IMR-90 (cell line): ENCODE measurements around the gene EML6. TPM values are rescaled to one million over a fixed set of nuclear protein-coding genes. Genes with fewer than 3 reads are reported as not detected.

Experiments used
- ATAC-seq: fragments of 200-7000 bp; cut with Tn5 transposase; 2 replicates; pipeline ENCODE4 v1.9.1; 2020; ENCODE audit warnings: low read depth, mild to moderate bottlenecking, moderate library complexity
- BruUV-seq: library from RNA; stranded (reverse); fragments of 400-500 nt; replicated peaks from 2 replicates; lab custom pipeline; 2021; lab: Mats Ljungman, UMichigan
- CTCF ChIA-PET: fragments of 300-600 bp; formaldehyde crosslinking; extraction: SDS; loops from one replicate; lab custom pipeline; 2021; ENCODE audit warnings: antibody characterized with exemption; lab: Yijun Ruan, JAX
- POLR2A ChIA-PET: fragments of 300-600 bp; sonication (Branson Sonifier 250); formaldehyde crosslinking; loops from one replicate; lab custom pipeline; 2022; ENCODE audit warnings: antibody characterized with exemption; ENCODE audit not compliant: unreplicated experiment; lab: Charles Lee
- DNase-seq: peaks from one replicate; pipeline ENCODE4 v3.0.0; 2013
- H2AFZ ChIP-seq: replicated peaks from 2 replicates; pipeline ENCODE3; 2013; ENCODE audit warnings: low read length, mild to moderate bottlenecking; ENCODE audit not compliant: poor library complexity
- H2AK5ac ChIP-seq: 2 replicates; pipeline ENCODE4 v1.6.1; 2013; ENCODE audit warnings: low read depth, low read length, inconsistent platforms
- H2AK9ac ChIP-seq: replicated peaks from 2 replicates; pipeline ENCODE3; 2013; ENCODE audit warnings: mild to moderate bottlenecking, low read depth, low read length, moderate library complexity; ENCODE audit not compliant: poor library complexity
- H2BK120ac ChIP-seq: 2 replicates; pipeline ENCODE4 v1.6.1; 2013; ENCODE audit warnings: low read depth, low read length, inconsistent platforms
- H2BK15ac ChIP-seq: 3 replicates; pipeline ENCODE4 v1.6.1; 2013; ENCODE audit warnings: low read depth, low read length, inconsistent platforms
- H2BK20ac ChIP-seq: 2 replicates; pipeline ENCODE4 v1.6.1; 2013; ENCODE audit warnings: low read depth, mild to moderate bottlenecking, inconsistent platforms, low read length, moderate library complexity
- H2BK5ac ChIP-seq: 2 replicates; pipeline ENCODE4 v1.6.1; 2013; ENCODE audit warnings: mild to moderate bottlenecking, low read depth, low read length, inconsistent platforms; ENCODE audit not compliant: poor library complexity, severe bottlenecking
- H3K14ac ChIP-seq: replicated peaks from 2 replicates; pipeline ENCODE4 v1.6.1; 2013; ENCODE audit warnings: low read depth, low read length, inconsistent platforms
- H3K18ac ChIP-seq: 2 replicates; pipeline ENCODE4 v1.6.1; 2013; ENCODE audit warnings: low read depth, low read length, control low read depth
- H3K23ac ChIP-seq: 2 replicates; pipeline ENCODE4 v1.6.1; 2013; ENCODE audit warnings: low read depth, low read length, inconsistent platforms
- H3K27ac ChIP-seq: 2 replicates; pipeline ENCODE4 v1.5.1; 2013; ENCODE audit warnings: mild to moderate bottlenecking, control low read depth, low read length; ENCODE audit not compliant: insufficient read depth
- H3K27me3 ChIP-seq: 2 replicates; pipeline ENCODE4 v1.6.1; 2013; ENCODE audit warnings: low read length; ENCODE audit not compliant: control insufficient read depth, insufficient read depth
- H3K36me3 ChIP-seq: 2 replicates; pipeline ENCODE4 v1.6.1; 2013; ENCODE audit warnings: low read length, mixed read lengths; ENCODE audit not compliant: control insufficient read depth, insufficient read depth
- H3K4ac ChIP-seq: 2 replicates; pipeline ENCODE4 v1.6.1; 2013; ENCODE audit warnings: low read depth, low read length, inconsistent platforms
- H3K4me1 ChIP-seq: 2 replicates; pipeline ENCODE4 v1.6.1; 2013; ENCODE audit warnings: low read length, mixed read lengths; ENCODE audit not compliant: control insufficient read depth, insufficient read depth
- H3K4me2 ChIP-seq: 2 replicates; pipeline ENCODE4 v1.6.1; 2013; ENCODE audit warnings: low read depth, mild to moderate bottlenecking, control low read depth, low read length, moderate library complexity
- H3K4me3 ChIP-seq: 2 replicates; pipeline ENCODE4 v1.5.1; 2013; ENCODE audit warnings: low read depth, mild to moderate bottlenecking, control low read depth, low read length, moderate library complexity; ENCODE audit not compliant: insufficient read depth
- H3K56ac ChIP-seq: 2 replicates; pipeline ENCODE4 v1.6.1; 2013; ENCODE audit warnings: low read length, inconsistent platforms; ENCODE audit not compliant: insufficient read depth; ENCODE audit errors: extremely low read depth
- H3K79me1 ChIP-seq, 2 experiments: 2 replicates each; pipeline ENCODE4 v1.6.1; 2013; ENCODE audit warnings: low read length in 2 of 2, inconsistent platforms in 1 of 2, low read depth in 1 of 2
- H3K9ac ChIP-seq: 2 replicates; pipeline ENCODE4 v1.6.1; 2013; ENCODE audit warnings: low read depth, low read length, control low read depth
- H3K9me1 ChIP-seq: 2 replicates; pipeline ENCODE4 v1.6.1; 2013; ENCODE audit warnings: low read length, inconsistent platforms; ENCODE audit not compliant: insufficient read depth
- H3K9me3 ChIP-seq: 2 replicates; pipeline ENCODE4 v1.6.1; 2013; ENCODE audit warnings: low read length; ENCODE audit not compliant: control insufficient read depth, insufficient read depth
- H4K20me1 ChIP-seq: 2 replicates; pipeline ENCODE4 v1.6.1; 2013; ENCODE audit warnings: low read length, inconsistent platforms; ENCODE audit not compliant: insufficient read depth
- H4K5ac ChIP-seq: 2 replicates; pipeline ENCODE4 v1.6.1; 2013; ENCODE audit warnings: mild to moderate bottlenecking, low read depth, low read length, control low read depth
- H4K8ac ChIP-seq, 2 experiments: 2 replicates each; pipeline ENCODE4 v1.6.1; 2013; ENCODE audit warnings: low read depth in 2 of 2, low read length in 2 of 2, control low read depth in 1 of 2, inconsistent platforms in 1 of 2
- H4K91ac ChIP-seq: 2 replicates; pipeline ENCODE4 v1.6.1; 2013; ENCODE audit warnings: low read depth, low read length, inconsistent platforms; ENCODE audit not compliant: insufficient read depth
- BHLHE40 ChIP-seq: fragments of 150-350 bp; IDR thresholded peaks from 2 replicates; pipeline ENCODE4 v1.6.1; 2016; ENCODE audit warnings: mild to moderate bottlenecking, low read depth, low read length
- CHD1 ChIP-seq: IDR thresholded peaks from 2 replicates; pipeline ENCODE4 v1.6.1; 2012; ENCODE audit warnings: low read depth, low read length, improper control_type of control experiment
- FOS ChIP-seq: fragments of 150-350 bp; IDR thresholded peaks from 2 replicates; pipeline ENCODE4 v1.6.1; 2016; ENCODE audit warnings: low read depth, low read length
- POLR2A ChIP-seq: IDR thresholded peaks from 2 replicates; pipeline ENCODE4 v1.6.1; 2012; ENCODE audit warnings: mild to moderate bottlenecking, low read depth, low read length
- RAD21 ChIP-seq: IDR thresholded peaks from 2 replicates; pipeline ENCODE4 v1.6.1; 2012; ENCODE audit warnings: low read length, improper control_type of control experiment
- RCOR1 ChIP-seq: IDR thresholded peaks from 2 replicates; pipeline ENCODE4 v1.6.1; 2012; ENCODE audit warnings: mild to moderate bottlenecking, low read length, improper control_type of control experiment; ENCODE audit not compliant: insufficient replicate concordance
- SMC3 ChIP-seq: fragments of 150-350 bp; IDR thresholded peaks from 2 replicates; pipeline ENCODE4 v1.6.1; 2016; ENCODE audit warnings: low read depth, mild to moderate bottlenecking, antibody characterized with exemption, low read length, moderate library complexity
- WGBS, 2 experiments: methylation state at CpG; one replicate each; pipeline versions ENCODE4 v1.1.5 to v1.1.7; 2013; ENCODE audit warnings: missing lambda C conversion rate in 2 of 2; ENCODE audit not compliant: insufficient read length in 1 of 2; ENCODE audit errors: extremely low coverage in 2 of 2; 5-methylcytosine and 5-hydroxymethylcytosine counted together
- dilution Hi-C: fragments of 300-500 bp; cut with HindIII; formaldehyde crosslinking; loops from one replicate; pipeline ENCODE4 v1.14.3; 2018; ENCODE audit warnings: low sequenced_read_pairs; ENCODE audit not compliant: unreplicated experiment
- in situ Hi-C: fragments of 300-500 bp; cut with MboI; formaldehyde crosslinking; loops from 3 replicates; pipeline ENCODE4 v1.14.3; 2019; ENCODE audit warnings: low sequenced_read_pairs, inconsistent platforms, mixed read lengths
- intact Hi-C: fragments of 100-400 bp; cut with micrococcal nuclease; formaldehyde crosslinking; loops from 2 replicates; pipeline ENCODE4 v1.10.0; 2022
- polyA plus RNA-seq, 3 experiments: library from polyadenylated mRNA; depleted of rRNA; stranded (reverse); fragments of >200 nt; gene quantifications; 2 replicates each; pipeline ENCODE4 v1.2.3, GENCODE V29; 2012; ENCODE audit warnings: low replicate concordance in 1 of 3
- total RNA-seq: library from RNA; depleted of rRNA; stranded (reverse); fragments of >200 nt; gene quantifications from 2 replicates; pipeline ENCODE4 v1.2.3, GENCODE V29; 2012
- TF ChIP-seq, protein P1 (sequence below): conservative IDR thresholded peaks from 2 replicates; pipeline ENCODE4 v1.5.1; 2012; ENCODE audit warnings: mild to moderate bottlenecking, low read depth, low read length, improper control_type of control experiment
- TF ChIP-seq, protein P2 (sequence below): fragments of 150-350 bp; IDR thresholded peaks from 2 replicates; pipeline ENCODE4 v1.6.1; 2016; ENCODE audit warnings: low read depth, mild to moderate bottlenecking, low read length, moderate library complexity, borderline replicate concordance

Gene EML6
- total and polyA plus RNA-seq, 2 of the 4 experiments (the other 2 are of a cell fraction), result 0.18 to 0.19 TPM

DNA sequence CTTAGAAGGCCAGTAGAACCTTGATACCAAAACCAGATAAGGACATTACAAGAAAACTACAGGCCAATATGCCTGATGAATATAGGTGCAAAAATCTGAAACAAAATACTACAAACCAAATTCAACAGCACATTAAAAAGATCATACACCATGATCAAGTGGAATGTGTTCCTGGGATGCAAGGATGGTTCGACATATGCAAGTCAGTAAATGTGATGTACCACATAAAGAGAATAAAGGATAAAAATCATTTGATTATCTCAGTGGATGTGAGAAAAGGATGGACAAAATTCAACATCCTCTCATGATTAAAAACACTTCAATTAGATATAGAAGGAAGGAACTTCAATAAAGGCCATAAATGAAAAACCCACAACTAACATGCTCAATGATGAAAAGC lies 197.2 kb downstream of the EML6 start:
- H3K23ac ChIP-seq, result no peak overlapping the region
- no peak overlapping the region for H4K91ac ChIP-seq
- no peak overlapping the region for H3K4me2 ChIP-seq
- H2AFZ ChIP-seq, result no peak overlapping the region
- H2AK5ac ChIP-seq, result no peak overlapping the region
- H3K14ac ChIP-seq, result no peak overlapping the region
- dilution Hi-C loops (no loop called here), intact Hi-C loops (no loop called here), in situ Hi-C loops (no loop called here)
- no peak overlapping the region for H4K8ac ChIP-seq
- TF ChIP-seq RAD21, result no peak
- no peak for TF ChIP-seq RCOR1
- TF ChIP-seq POLR2A, result no peak
- no peak for TF ChIP-seq BHLHE40
- TF ChIP-seq, protein P1, sequence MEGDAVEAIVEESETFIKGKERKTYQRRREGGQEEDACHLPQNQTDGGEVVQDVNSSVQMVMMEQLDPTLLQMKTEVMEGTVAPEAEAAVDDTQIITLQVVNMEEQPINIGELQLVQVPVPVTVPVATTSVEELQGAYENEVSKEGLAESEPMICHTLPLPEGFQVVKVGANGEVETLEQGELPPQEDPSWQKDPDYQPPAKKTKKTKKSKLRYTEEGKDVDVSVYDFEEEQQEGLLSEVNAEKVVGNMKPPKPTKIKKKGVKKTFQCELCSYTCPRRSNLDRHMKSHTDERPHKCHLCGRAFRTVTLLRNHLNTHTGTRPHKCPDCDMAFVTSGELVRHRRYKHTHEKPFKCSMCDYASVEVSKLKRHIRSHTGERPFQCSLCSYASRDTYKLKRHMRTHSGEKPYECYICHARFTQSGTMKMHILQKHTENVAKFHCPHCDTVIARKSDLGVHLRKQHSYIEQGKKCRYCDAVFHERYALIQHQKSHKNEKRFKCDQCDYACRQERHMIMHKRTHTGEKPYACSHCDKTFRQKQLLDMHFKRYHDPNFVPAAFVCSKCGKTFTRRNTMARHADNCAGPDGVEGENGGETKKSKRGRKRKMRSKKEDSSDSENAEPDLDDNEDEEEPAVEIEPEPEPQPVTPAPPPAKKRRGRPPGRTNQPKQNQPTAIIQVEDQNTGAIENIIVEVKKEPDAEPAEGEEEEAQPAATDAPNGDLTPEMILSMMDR, result no peak
- TF ChIP-seq, protein P2, sequence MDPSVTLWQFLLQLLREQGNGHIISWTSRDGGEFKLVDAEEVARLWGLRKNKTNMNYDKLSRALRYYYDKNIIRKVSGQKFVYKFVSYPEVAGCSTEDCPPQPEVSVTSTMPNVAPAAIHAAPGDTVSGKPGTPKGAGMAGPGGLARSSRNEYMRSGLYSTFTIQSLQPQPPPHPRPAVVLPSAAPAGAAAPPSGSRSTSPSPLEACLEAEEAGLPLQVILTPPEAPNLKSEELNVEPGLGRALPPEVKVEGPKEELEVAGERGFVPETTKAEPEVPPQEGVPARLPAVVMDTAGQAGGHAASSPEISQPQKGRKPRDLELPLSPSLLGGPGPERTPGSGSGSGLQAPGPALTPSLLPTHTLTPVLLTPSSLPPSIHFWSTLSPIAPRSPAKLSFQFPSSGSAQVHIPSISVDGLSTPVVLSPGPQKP, result no peak
- TF ChIP-seq FOS, result no peak
- TF ChIP-seq CHD1, result no peak
- no peak for TF ChIP-seq SMC3
- no peak for DNase-seq
- no peaks in the 10 kb centered on the region for H3K79me1 ChIP-seq
- no peak overlapping the region for H2BK20ac ChIP-seq
- H4K20me1 ChIP-seq, result no peaks in the 10 kb centered on the region
- H3K27me3 ChIP-seq, result no peaks in the 10 kb centered on the region; the same call in 1 of the 2 replicates
- no peaks in the 10 kb centered on the region for H3K9me1 ChIP-seq
- no peak overlapping the region for H2BK120ac ChIP-seq
- H3K56ac ChIP-seq, result no peak overlapping the region
- BruUV-seq, result no TSS peak
- H2AK9ac ChIP-seq, result no peak overlapping the region
- no peak overlapping the region for H3K27ac ChIP-seq
- ChIA-PET CTCF (no interaction called here), POLR2A (no interaction called here)
- H3K36me3 ChIP-seq, result no peaks in the 10 kb centered on the region
- H4K5ac ChIP-seq, result no peak overlapping the region
- H2BK15ac ChIP-seq, result no peak overlapping the region
- ATAC-seq, result no peak
- H3K4me3 ChIP-seq, result no peak overlapping the region
- H3K9ac ChIP-seq, result no peak overlapping the region
- H3K18ac ChIP-seq, result no peak overlapping the region
- no peak overlapping the region for H3K4ac ChIP-seq
- no peaks in the 10 kb centered on the region for H3K4me1 ChIP-seq
- H3K9me3 ChIP-seq, result peaks cover 3% of the 10 kb centered on the region; the same call in 1 of the 2 replicates
- H2BK5ac ChIP-seq, result no peak overlapping the region
- WGBS, 2 experiments, result no CpG with 5 or more reads among the region's 1 CpG
